GM19193 (cell line): Measurements from ENCODE around the gene IL6R.
A peak's percentile ranks its signal among the peaks of the same experiment; 100 is the strongest.

Experiments used
- POLR2A ChIP-seq: IDR thresholded peaks from 4 replicates; pipeline ENCODE4 v1.6.1; 2011; ENCODE audit not compliant: insufficient read depth, insufficient read length; ENCODE audit errors: extremely low read depth

Gene IL6R

DNA sequence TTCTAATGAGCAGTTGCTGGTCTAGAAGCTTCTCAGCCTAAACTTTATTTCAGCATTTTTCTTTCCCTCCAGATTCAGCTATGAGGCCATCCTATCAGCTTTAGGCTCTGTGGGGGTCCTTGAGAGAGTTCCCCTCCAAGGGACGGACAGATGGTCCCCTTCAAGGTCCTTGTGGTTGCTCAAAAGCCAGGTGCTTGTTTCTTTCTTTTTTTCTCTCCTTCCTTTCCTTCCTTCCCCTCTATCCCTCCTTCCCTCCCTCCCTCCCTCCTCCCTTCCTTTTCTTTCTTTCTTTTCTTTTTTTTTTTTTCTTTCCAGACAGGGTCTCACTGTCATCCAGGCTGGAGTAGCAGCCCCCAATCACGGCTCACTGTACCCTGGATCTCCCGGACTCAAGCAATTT, 1.2 kb upstream of the IL6R start:
- TF ChIP-seq POLR2A, result no peak

- no peak for TF ChIP-seq POLR2A
These were observed 622 bp upstream of the IL6R start for GRCh38 chr1:154404511-154404931.

DNA sequence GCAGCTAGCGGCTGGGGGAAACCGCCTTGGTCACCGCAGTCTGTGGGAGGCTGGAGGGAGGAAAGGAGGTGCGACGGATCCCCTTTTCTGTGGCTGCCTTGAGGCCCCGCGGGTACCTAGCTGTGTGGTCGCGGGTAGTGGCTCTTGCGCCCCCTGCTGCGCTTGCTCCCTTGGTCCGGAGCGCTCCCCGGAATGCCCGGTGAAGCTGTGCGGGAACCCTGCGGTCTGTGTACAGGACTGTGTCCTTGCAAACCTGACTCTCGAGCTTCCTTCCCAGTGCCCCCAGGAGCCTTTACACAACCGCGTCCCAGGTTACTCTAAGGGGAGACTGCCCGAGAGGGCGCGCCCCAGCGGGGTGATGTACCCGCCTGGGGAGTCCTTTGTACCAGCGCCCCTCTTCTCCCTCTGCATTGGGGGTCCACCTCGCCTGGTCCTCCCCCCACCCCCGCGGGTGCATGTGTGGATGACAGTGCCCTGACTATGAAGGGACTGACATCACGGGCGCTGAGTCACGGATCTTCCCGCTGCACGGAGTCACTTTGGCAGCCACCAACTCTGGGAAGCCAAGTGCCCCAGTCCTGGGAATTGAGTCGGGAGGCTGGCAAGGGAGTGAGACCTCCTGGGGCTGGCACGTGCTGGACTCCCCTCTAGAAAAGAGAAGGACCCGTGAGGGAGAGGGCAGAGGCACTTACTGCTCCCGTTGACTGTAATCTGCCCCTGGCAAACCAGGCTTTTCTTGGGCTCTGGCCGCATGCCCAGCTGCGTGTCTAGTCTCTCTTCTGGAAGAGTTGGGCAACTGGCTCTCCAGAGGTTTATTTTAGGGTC, 816 bp downstream of the IL6R start:
- TF ChIP-seq POLR2A, result peak; percentile 22

DNA sequence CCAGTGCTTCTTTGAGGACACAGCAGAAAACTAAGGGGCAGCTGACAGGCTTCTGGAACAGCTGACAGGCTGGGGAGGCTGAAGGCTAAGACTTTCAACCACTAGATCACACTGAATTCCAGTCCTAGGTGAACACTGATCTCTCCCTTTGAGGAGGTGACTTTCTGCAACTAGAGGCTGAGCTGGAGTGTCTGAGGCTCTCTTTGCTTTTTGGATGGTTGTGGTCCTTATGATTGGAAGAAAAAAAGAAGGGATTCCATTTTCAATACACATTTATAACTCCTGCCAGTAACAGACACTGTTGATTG, 1.4 kb downstream of the IL6R start:
- no peak for TF ChIP-seq POLR2A

DNA sequence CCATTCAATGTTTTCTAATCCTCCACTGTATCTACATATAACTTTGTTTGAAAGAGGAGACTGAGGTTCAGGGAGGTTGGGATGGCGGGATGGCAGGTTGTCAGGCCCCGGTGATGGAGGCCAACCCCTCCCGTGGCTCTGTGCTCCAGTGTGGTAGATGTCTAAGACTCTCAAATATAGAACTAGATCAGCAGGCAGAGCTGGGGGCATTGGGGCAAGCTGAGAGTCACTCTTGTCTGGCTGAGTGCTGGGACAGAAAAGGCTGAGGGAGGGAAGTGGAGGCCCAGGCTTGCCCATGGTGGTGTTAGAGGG, 1.7 kb downstream of the IL6R start:
- no peak for TF ChIP-seq POLR2A

DNA sequence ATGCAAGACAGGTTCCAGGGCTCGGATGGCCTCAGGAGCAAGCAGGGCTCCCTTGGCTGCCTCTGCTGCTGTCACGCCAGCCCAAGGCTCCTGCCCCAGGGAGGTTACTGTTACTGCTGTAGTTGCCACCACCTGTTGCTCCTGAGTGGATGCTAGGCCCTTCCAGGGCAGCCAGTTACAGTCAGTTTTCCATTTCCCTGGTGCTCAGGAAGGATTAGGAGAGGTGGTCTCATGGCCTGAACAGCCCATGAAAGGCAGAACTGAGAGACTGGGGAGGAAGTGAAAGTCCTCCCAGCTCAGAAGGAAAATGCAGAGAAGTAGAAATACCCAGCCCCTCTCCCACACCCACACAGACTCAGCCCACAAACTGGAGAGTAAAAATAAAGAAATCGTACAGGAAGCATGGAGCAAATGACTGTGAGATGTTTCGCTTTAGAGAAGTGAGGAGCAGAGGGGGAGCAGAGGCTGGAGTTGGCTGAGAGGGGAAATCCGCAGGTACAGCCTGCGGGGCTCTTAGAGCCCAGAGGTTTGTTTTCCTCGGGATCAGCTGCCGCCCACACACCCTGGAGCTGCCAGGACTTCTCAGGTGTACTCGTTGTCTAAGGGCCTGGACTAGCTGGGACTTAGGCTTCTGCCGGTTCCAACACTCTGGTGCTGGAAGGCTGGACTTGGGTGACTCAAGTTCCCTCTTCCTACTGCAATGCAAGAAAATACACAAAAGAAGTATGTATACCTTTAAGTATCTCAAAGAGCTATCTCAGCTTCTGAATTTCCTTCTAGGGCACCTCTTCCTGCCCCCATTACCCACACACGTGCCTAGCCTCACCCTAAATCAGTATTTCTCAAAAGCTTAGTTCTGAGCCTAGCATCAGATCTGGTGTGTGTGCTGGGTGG, 2.3 kb downstream of the IL6R start:
- no peak for TF ChIP-seq POLR2A

DNA sequence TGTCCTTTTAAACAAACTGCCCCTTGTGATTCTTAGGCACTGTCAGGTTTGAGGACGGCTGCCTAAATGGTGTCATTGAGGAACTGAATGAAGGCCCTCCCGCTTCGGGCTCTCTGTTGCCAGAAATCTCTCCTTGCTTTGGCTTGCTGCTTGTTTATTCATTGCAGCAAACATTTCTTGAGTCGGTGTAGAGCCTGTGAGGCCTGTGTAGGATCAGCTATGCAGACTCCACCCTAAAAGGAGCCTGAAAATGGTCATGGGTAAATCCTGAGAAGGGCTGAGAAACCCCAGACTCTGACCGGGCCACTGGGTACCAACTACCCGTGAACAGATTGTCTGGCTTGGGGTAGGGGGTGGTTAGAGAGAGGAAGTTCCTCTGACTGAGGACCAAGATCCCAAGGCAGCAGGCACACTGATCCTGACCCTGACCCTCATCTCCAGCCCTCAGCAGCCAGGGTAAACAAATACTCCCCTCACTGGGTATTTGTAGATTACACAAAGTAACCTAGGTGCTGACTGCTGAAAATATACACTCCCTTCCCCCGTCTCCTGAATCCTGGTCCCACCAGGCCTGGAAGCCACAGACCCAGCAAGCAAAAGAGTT, 3.1 kb downstream of the IL6R start:
- TF ChIP-seq POLR2A, result no peak

DNA sequence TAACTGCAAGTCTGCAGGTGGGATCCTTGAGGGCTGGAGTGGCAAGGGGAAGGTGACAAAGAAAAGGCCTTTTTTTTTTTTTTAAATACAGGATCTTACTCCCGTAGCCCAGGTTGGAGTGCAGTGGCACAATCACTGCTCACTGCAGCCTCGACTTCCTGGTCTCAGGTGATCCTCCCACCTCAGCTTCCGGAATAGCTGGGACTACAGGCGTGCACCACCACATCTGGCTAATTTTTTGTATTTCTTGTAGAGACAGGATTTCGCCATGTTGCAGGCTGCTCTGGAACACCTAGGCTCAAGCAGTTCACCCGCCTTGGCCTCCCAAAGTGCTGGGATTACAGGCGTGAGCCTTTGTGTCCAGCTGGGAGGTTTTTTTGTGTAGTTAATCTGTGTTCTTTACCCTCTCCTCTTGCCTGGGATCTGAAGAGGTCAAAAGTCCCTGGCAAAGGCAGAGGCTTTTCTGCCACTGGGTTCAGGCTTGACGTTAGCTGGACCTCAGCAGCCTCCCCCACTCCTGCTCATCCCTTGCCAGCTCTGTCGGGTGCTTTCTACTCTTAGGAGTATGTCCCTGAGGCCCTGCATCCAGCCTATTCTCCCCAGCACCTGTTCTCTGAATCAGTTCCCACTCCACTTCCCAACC, 5.2 kb downstream of the IL6R start:
- no peak for TF ChIP-seq POLR2A

GRCh38 chr1:154411525-154411924, 6.4 kb downstream of the IL6R start:
- TF ChIP-seq POLR2A, result no peak

DNA sequence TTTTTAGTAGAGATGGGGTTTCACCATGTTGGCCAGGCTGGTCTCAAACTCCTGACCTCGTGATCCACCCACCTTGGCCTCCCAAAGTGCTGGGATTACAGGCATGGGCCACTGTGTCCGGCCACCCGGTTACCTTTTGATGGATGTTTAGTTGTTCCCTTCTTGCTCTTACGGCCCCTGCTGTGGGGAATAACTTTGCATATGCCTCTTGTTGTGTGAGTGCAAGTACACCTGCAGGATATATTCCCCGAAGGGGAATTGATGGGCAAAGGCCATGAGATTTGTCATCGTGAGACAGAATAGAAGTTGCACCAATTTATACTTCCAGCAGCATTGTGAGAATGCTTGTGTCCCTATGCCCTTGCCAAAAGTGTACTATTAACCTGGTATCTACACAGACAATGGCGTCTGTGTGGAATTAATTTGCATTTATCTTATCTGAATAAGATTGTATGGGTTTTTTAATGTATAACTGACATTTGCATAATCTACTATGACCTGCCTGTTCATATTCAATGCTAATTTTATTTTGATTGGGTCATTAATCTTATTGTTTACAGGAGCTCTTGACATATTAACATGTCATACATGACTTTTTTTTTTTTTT, 8.1 kb downstream of the IL6R start:
- no peak for TF ChIP-seq POLR2A

DNA sequence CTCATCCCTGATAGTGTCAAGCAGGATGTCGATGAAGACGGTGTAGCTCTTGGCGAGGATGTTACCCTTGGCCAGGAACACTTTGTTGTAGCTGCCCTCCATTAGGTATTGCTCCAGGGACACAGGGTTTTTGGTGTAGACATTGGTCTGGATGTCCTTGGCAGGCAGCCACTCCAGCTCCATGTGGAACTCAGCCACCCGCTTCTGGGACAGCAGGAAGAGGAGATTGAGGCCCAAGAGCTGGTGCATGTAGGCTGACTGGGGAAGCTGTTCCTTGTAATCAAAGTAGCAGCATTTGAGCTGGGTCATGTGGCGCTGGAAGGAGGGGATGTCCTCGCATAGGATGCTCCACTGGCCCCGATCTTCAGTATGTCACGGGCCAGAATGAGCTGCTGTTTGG, 9.5 kb downstream of the IL6R start:
- no peak for TF ChIP-seq POLR2A

DNA sequence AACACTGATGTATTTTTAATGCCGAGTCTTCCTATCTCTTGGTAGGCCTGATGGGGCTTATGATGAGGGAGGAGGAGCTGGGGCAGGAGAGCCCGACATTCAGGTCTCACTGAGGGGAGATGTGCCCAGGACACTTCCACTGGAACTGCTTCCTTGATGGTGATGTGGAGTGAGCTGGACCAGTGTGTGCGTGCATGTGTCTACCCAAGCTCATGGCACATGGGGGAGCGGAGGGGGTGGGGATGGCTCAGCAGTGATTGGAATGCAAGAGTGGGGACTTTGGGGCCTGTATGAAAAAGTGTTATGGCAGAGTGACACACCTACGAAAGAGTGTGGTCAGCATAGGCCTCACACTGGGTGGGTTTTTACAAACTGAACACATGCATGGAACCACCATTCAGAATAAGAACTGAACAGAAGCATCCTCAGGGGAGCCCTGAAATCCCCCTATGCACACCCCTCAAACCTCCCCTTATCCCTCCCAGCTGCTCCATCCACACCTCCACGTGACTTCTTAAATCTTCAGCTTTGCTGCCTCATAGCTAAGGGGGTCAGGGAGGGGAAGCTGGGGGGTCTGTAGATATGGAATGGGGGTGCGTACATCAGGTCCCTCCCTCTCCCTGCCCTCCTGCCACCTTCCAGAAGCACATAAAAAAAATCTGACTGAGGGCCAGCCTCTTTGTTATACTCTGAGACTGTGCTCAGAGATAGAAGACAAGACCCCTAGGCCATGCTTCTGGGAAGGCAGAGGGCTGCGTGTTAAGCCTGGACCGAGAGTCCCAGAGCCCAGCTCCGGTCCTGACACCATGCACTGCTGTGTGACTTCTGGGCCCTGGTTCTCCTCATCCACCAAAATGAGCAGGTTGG, 11.6 kb downstream of the IL6R start:
- no peak for TF ChIP-seq POLR2A

DNA sequence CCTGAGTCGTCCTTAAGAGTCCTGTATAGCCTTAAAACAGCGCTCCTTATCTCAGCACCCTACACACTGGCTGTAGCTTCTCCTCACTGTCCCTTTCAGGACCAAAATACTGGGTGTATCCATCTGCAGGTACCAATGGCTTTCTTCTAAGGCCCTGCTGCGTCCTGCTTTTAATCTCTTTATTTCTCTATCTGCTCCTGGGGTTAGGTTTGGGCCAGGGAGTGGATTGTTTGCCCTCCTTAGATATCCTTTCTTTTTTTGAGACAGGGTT, 12.1 kb downstream of the IL6R start:
- no peak for TF ChIP-seq POLR2A
